ENCODE measurements around the gene NRXN2.

- peak; percentile 92 for TF ChIP-seq CTCF (tag by site-specific recombination; IDR thresholded peaks at IDR 0.05)
- TF ChIP-seq ZNF132 (tag by site-specific recombination; IDR thresholded peaks at IDR 0.05; ENCODE audit: borderline replicate concordance) = no peak
- TF ChIP-seq ZBTB20 (tag by site-specific recombination; IDR thresholded peaks at IDR 0.05) = peak; percentile 46; the same call in 1 of the 2 replicates
These were observed 34.4 kb downstream of the NRXN2 start for GRCh38 chr11:64688534-64688982.
